Measurements from ENCODE around the gene ESAM.

ESAM gene

GRCh38 chr11:124727474-124727873 is 34.6 kb downstream of the ESAM start:
- no peak for DNase-seq

- no peak for DNase-seq
These were observed 36.4 kb downstream of the ESAM start for GRCh38 chr11:124725719-124726105.

- DNase-seq, result no peak
These were observed 36.9 kb downstream of the ESAM start for GRCh38 chr11:124724979-124725718.

- DNase-seq, result no peak
These were observed 39.9 kb downstream of the ESAM start for GRCh38 chr11:124722176-124722575.

GRCh38 chr11:124719534-124719933 is 42.6 kb downstream of the ESAM start:
- no peak for DNase-seq

GRCh38 chr11:124718801-124719200 is 43.3 kb downstream of the ESAM start:
- DNase-seq, result no peak

- no peak for DNase-seq
These were observed 44.1 kb downstream of the ESAM start for GRCh38 chr11:124717786-124718651.

- no peak for DNase-seq
These were observed 44.7 kb downstream of the ESAM start for GRCh38 chr11:124717421-124717785.

GRCh38 chr11:124716591-124716990 is 45.5 kb downstream of the ESAM start:
- no peak for DNase-seq

- DNase-seq, result no peak
These were observed 49.7 kb downstream of the ESAM start for GRCh38 chr11:124712392-124712791.

GRCh38 chr11:124707829-124708228 is 54.3 kb downstream of the ESAM start:
- no peak for DNase-seq

Data from cerebellar nuclear complex (tissue), 1 donor.